Ishikawa (cell line): ENCODE measurements around the gene IPCEF1.

Experiments
- CEBPB ChIP-seq: IDR thresholded peaks from 2 replicates; pipeline ENCODE4 v1.6.1; 2012
- CREB1 ChIP-seq: IDR thresholded peaks from 2 replicates; pipeline ENCODE4 v1.6.1; 2012; ENCODE audit warnings: low read depth
- EGR1 ChIP-seq: IDR thresholded peaks from 2 replicates; pipeline ENCODE4 v1.6.1; 2012
- EP300 ChIP-seq: IDR thresholded peaks from 2 replicates; pipeline ENCODE4 v1.6.1; 2012; ENCODE audit warnings: borderline replicate concordance
- FOXM1 ChIP-seq: IDR thresholded peaks from 2 replicates; pipeline ENCODE4 v1.6.1; 2012; ENCODE audit warnings: low read depth, borderline replicate concordance
- MAX ChIP-seq: IDR thresholded peaks from 2 replicates; pipeline ENCODE4 v1.6.1; 2012
- NFIC ChIP-seq: IDR thresholded peaks from 2 replicates; pipeline ENCODE4 v1.6.1; 2012
- RAD21 ChIP-seq: IDR thresholded peaks from 2 replicates; pipeline ENCODE4 v1.6.1; 2012; ENCODE audit warnings: low read depth
- TAF1 ChIP-seq: IDR thresholded peaks from 2 replicates; pipeline ENCODE4 v1.6.1; 2012; ENCODE audit warnings: low read depth, mild to moderate bottlenecking
- TCF12 ChIP-seq: IDR thresholded peaks from 2 replicates; pipeline ENCODE4 v1.6.1; 2012; ENCODE audit warnings: low read depth
- TEAD4 ChIP-seq: IDR thresholded peaks from 2 replicates; pipeline ENCODE4 v1.6.1; 2012
- YY1 ChIP-seq: IDR thresholded peaks from 2 replicates; pipeline ENCODE4 v1.6.1; 2012; ENCODE audit warnings: low read depth
- ZBTB7A ChIP-seq: IDR thresholded peaks from 2 replicates; pipeline ENCODE4 v1.6.1; 2012; ENCODE audit warnings: low read depth
- TF ChIP-seq, protein P1 (sequence below): IDR thresholded peaks from 2 replicates; pipeline ENCODE4 v1.6.1; 2012; ENCODE audit warnings: low read depth, mild to moderate bottlenecking
- TF ChIP-seq, protein P2 (sequence below): IDR thresholded peaks from 2 replicates; pipeline ENCODE4 v1.6.1; 2012

Gene IPCEF1

GRCh38 chr6:154222716-154223115, 133.9 kb downstream of the IPCEF1 start:
- TF ChIP-seq EP300 = no peak
- TF ChIP-seq, protein P1, sequence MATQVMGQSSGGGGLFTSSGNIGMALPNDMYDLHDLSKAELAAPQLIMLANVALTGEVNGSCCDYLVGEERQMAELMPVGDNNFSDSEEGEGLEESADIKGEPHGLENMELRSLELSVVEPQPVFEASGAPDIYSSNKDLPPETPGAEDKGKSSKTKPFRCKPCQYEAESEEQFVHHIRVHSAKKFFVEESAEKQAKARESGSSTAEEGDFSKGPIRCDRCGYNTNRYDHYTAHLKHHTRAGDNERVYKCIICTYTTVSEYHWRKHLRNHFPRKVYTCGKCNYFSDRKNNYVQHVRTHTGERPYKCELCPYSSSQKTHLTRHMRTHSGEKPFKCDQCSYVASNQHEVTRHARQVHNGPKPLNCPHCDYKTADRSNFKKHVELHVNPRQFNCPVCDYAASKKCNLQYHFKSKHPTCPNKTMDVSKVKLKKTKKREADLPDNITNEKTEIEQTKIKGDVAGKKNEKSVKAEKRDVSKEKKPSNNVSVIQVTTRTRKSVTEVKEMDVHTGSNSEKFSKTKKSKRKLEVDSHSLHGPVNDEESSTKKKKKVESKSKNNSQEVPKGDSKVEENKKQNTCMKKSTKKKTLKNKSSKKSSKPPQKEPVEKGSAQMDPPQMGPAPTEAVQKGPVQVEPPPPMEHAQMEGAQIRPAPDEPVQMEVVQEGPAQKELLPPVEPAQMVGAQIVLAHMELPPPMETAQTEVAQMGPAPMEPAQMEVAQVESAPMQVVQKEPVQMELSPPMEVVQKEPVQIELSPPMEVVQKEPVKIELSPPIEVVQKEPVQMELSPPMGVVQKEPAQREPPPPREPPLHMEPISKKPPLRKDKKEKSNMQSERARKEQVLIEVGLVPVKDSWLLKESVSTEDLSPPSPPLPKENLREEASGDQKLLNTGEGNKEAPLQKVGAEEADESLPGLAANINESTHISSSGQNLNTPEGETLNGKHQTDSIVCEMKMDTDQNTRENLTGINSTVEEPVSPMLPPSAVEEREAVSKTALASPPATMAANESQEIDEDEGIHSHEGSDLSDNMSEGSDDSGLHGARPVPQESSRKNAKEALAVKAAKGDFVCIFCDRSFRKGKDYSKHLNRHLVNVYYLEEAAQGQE = no peak
- no peak for TF ChIP-seq MAX
- no peak for TF ChIP-seq NFIC
- TF ChIP-seq TEAD4 = no peak
- TF ChIP-seq, protein P2, sequence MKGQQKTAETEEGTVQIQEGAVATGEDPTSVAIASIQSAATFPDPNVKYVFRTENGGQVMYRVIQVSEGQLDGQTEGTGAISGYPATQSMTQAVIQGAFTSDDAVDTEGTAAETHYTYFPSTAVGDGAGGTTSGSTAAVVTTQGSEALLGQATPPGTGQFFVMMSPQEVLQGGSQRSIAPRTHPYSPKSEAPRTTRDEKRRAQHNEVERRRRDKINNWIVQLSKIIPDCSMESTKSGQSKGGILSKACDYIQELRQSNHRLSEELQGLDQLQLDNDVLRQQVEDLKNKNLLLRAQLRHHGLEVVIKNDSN = no peak
- no peak for TF ChIP-seq TAF1
- TF ChIP-seq RAD21 = no peak
- TF ChIP-seq CREB1 = no peak
- no peak for TF ChIP-seq CEBPB
- no peak for TF ChIP-seq YY1
- TF ChIP-seq ZBTB7A = no peak
- no peak for TF ChIP-seq FOXM1
- TF ChIP-seq TCF12 = no peak

GRCh38 chr6:154219250-154219649, 137.4 kb downstream of the IPCEF1 start:
- TF ChIP-seq YY1 = no peak
- no peak for TF ChIP-seq EP300
- TF ChIP-seq, protein P1 = no peak
- TF ChIP-seq TAF1 = no peak
- no peak for TF ChIP-seq TEAD4
- no peak for TF ChIP-seq FOXM1
- no peak for TF ChIP-seq CEBPB
- no peak for TF ChIP-seq ZBTB7A
- no peak for TF ChIP-seq EGR1

DNA sequence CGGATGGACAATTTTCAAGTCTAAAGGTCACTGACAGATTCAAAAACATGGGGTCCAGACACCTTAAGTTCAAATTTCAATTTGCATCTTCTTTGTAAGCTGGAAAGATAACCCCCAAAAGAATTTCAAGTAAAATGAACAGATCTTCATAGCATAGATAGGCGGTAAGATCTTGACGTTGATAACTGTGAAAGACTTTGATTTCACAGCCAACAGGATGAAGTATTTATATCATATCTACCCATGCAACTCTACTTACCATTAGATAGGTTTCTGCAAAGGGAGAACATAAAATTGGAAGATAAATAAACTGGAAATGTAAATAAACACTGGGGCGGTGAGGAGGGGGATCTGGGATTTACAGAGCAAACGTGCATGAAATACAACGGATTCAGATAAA, 137.8 kb downstream of the IPCEF1 start:
- TF ChIP-seq, protein P2 = no peak
- no peak for TF ChIP-seq YY1
- no peak for TF ChIP-seq NFIC
- no peak for TF ChIP-seq TAF1
- TF ChIP-seq TEAD4 = no peak
- TF ChIP-seq RAD21 = no peak
- TF ChIP-seq TCF12 = no peak
- no peak for TF ChIP-seq EGR1
- no peak for TF ChIP-seq CREB1
- TF ChIP-seq FOXM1 = no peak
- TF ChIP-seq, protein P1 = no peak
- TF ChIP-seq CEBPB = no peak
- TF ChIP-seq ZBTB7A = no peak

DNA sequence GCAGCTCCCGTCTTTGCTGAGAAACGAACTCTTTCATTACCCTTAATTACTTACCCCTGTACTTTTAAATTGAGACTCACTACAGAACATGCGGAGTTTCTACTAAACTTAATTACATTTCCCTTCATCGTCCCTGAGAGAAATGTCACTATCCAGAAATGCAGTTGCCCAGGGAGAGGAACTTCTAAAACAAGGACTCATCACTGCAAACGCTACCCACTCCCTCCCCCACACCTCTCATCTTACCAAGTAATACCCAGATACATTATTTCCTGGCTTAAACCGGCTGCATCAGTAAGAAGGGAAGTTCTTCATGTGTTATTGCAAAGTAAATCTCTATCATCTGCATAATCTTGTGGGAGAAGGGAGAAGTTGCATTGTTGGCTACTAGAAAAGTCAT, 138.3 kb downstream of the IPCEF1 start:
- TF ChIP-seq MAX (no peak), NFIC (no peak), TAF1 (no peak), TCF12 (no peak)
- TF ChIP-seq, protein P1 = no peak
